MG63 (cell line): ENCODE data around the gene TMEM41B. TPM values are rescaled to one million over a fixed set of nuclear protein-coding genes. Genes with fewer than 3 reads are reported as not detected.
"Not testable (repeated sequence)": the region's sequence is repeated elsewhere in the genome, so short reads cannot be mapped to it uniquely, and the experiment has no call there.

ENCODE experiments used
- DNase-seq: peaks from one replicate; pipeline ENCODE4 v3.0.0-alpha.2; 2020
- H3K27me3 ChIP-seq: fragments of 250-450 bp; sonication (Bioruptor Pico); 2 replicates; pipeline ENCODE4 v1.5.1; 2020; ENCODE audit warnings: mild to moderate bottlenecking, moderate library complexity
- H3K36me3 ChIP-seq: fragments of 250-450 bp; sonication (Bioruptor Pico); 2 replicates; pipeline ENCODE4 v1.5.1; 2020; ENCODE audit warnings: mild to moderate bottlenecking, moderate library complexity
- H3K4me3 ChIP-seq: fragments of 250-450 bp; sonication (Bioruptor Pico); 2 replicates; pipeline ENCODE4 v1.5.1; 2020; ENCODE audit warnings: mild to moderate bottlenecking, moderate library complexity
- H3K9me3 ChIP-seq: fragments of 250-450 bp; sonication (Bioruptor Pico); 2 replicates; pipeline ENCODE4 v1.5.1; 2020; ENCODE audit warnings: mild to moderate bottlenecking, moderate library complexity
- total RNA-seq: library from RNA; depleted of rRNA; stranded (reverse); fragments of >200 nt; shearing (Covaris generic); gene quantifications from 2 replicates; pipeline ENCODE4 v1.2.3, GENCODE V29; 2014; ENCODE audit warnings: low replicate concordance

TMEM41B gene
- total RNA-seq, 1 experiment from 2014 or later = 44.5 TPM

DNA sequence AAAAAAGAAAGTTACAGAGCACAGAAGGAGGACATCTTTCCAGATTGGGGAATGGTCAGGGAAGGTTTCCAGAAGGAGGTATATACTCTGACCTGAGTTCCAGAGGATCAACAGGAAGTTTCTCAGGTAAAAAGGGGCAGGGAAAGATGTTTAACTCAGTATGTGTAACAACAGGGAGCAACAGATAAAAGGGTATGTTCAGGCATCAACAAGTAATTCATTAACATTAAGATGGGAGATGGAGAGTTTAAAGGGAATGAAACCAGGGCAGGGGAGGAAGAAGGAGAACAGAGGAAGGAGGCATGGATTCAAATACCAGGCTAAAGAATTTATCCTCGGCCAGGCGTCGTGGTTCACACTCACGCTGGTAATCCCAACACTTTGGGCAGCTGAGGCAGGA, 46.7 kb downstream of the TMEM41B start:
- no peaks in the 10 kb centered on the region for H3K9me3 ChIP-seq
- H3K4me3 ChIP-seq = no peak overlapping the region
- H3K36me3 ChIP-seq = peaks cover 2% of the 10 kb centered on the region; the same call in 1 of the 2 replicates
- no peak for DNase-seq
- no peaks in the 10 kb centered on the region for H3K27me3 ChIP-seq

DNA sequence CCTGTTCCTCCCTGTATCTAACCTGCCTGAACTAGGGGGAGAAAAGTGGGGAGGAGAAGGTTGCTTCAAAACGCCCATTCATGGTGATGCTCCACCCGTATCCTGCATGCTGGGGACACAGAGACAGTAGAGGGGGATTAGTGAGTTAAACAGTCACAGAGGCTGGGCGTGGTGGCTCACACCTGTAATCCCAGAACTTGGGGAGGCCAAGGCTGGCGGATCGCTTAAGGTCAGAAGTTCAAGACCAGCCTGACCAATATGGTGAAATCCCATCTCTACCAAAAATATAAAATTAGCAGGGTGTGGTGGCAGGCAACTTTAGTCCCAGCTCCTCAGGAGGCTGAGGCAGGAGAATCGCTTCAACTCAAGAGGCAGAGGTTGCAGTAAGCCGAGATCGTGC, 47.5 kb downstream of the TMEM41B start:
- peaks cover 2% of the 10 kb centered on the region; the same call in 1 of the 2 replicates for H3K36me3 ChIP-seq
- no peaks in the 10 kb centered on the region for H3K27me3 ChIP-seq
- H3K9me3 ChIP-seq = no peaks in the 10 kb centered on the region
- DNase-seq = no peak
- H3K4me3 ChIP-seq = no peak overlapping the region

DNA sequence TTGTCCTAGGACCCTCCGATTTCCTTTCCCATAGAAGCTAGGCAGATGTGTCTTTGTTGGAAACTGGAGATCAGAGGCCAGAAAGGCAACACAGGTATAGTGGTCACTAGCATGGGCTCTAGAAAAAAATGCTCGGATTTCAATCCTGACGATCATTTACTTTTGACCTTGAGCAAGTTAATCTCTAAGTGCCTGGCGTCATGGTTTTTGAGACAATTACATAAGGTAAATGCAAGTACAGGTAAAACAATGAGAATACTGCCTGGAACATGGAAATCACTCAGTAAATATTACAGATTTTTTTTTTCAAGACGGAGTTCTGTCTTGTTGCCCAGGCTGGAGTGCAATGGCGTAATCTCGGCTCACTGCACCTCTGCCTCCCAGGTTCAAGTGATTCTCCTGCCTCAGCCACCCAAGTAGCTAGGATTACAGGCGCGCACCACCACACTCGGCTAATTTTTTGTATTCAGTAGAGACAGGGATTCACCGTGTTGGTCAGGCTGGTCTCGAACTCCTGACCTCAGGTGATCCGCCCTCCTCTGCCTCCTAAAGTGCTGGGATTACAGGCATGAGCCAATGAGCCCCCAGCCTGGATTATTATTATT, 48.2 kb downstream of the TMEM41B start:
- Histone ChIP-seq H3K9me3 (no peaks in the 10 kb centered on the region), H3K27me3 (no peaks in the 10 kb centered on the region), H3K36me3 (peaks cover 2% of the 10 kb centered on the region; the same call in 1 of the 2 replicates), H3K4me3 (no peak overlapping the region; the same call in 1 of the 2 replicates)
- no peak for DNase-seq

DNA sequence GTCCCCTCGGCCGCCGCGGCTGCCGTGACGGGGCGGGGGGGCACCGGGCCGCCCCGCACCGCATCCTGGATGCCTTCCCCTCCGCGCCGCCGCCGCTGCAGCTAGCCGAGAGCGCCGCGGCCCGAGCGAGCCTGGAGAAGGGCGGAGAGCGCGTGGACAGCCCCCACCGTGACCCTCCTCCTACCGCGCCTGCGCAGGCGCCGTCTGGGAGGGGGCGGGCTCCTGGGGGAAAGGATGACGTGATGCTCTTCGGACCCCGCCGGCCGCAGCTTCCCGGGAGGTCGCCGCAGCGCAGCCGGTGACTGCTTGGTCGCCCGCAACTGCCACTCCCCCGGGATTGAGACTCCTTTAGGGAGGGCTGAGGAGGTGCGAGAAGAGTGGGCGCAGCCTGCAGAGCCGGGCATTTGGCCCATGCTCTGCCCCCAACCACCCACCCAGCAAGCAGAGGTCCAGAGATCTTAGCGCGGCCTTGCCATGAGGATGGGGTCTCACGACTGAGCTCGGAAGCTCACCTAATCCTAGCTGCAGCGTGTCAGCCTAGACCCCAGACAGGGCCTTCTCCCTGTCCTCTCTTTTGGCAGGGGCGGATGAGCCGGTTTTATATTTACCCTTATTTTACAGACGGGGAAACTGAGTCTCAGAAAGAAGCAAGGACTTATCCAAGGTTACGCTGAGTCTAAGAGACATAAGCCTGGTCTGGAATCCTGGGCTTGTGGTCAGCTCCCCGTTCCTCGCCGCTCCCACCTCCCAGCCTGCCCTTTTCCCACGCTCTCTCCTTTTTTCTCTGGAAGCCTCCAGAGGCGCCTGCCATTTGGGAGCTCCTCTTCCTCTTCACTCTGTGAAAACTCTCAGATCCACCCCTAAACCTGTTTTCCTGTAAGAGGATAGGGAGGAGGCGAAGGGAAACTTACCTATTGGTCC, 48.9 kb downstream of the TMEM41B start, which contains the start of gene DENND5A:
DENND5A (minus strand) TSS at position 140 of the 921 bp plus-strand sequence. CDS start 281 bp downstream, outside the sequence.
- no peaks in the 10 kb centered on the region for H3K27me3 ChIP-seq
- no peaks in the 10 kb centered on the region for H3K9me3 ChIP-seq
- H3K36me3 ChIP-seq = peaks cover 2% of the 10 kb centered on the region; the same call in 1 of the 2 replicates
- DNase-seq = peak; percentile 81
- peak within 1 kb of the TSS; percentile 98 for H3K4me3 ChIP-seq

DNA sequence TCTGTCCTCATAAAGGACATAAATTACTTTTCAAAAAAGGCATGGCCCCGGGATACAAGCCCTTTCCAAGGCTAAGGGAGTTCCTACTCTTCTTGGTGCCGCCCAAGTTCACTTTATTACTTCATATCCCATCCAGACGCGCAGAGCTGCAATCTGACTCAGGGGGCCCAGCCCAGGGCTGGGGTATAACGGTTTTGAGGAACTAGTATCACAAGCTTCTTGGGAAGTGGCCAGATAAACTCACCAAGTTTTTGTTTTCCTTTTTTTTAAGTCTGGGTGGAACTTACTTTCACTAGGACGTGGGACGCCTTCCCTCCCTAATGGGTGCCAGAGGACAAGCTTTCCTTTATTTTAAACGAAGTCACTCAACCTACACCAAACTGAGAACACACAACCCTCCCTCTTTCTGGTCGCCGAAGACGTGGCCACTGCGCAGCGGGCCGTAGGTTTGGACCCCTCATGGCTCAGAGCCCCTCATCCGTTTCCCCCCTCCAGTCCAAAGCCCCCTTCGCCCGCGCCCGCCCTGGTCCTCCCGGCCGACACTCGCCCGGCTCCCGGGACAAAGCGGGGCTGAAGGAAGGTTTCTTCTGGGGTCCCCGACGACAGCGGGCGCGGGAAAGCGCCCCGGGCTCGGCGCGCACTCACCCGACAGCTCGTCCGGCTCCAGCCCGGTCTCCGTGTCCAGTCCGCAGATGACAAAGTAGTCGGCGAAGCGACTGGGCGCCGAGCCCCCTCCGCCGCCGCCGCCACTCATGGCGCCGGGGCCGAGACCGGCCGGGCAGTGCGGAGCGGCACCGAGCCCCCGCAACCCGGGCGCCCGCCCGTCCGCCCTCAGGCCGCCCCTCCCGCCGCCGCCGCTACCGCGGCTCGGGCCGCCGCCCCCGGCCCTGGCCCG, 49.8 kb downstream of the TMEM41B start:
- Histone ChIP-seq H3K36me3 (peaks cover 2% of the 10 kb centered on the region; the same call in 1 of the 2 replicates), H3K4me3 (peak overlapping the region; percentile 98), H3K27me3 (no peaks in the 10 kb centered on the region), H3K9me3 (no peaks in the 10 kb centered on the region)
- peak; percentile 78 for DNase-seq

DNA sequence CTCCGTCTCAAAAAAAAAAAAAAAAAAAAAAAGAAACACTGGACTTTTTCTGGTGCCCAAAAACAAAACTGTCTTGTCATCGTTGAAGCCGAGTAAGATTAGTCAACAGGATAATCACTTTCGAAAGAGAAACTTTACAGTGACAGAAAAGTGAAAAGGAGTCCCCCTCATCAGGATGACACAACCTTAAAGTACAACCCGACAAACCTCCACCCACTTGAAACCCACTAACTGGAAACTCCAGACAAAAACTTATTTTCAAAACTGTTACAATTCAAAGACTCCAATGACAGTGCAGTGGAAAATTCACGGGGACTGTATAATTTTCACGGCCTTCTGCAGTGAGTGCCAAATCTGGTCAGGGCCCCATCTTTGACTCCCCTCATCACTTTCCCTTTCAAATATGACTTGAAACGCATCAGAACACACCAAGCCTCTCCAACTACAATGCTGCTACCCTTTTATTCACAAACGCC, 50.5 kb downstream of the TMEM41B start:
- peaks cover 2% of the 10 kb centered on the region; the same call in 1 of the 2 replicates for H3K36me3 ChIP-seq
- peak overlapping the region; percentile 98 for H3K4me3 ChIP-seq
- DNase-seq = no peak
- H3K9me3 ChIP-seq = no peaks in the 10 kb centered on the region
- H3K27me3 ChIP-seq = no peaks in the 10 kb centered on the region

DNA sequence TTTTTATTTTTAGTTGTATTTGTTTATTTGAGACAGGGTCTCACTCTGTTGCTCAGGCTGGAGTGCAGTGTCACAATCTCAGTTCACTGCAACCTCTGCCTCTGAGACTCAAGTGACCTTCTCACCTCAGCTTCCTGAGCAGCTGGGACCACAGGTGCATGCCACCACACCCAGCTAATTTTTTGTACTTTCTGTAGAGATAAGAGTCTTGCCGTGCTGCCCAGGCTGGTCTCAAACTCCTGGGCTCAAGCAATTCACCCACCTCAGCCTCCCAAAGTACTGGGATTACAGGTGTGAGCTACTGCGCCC, 53.6 kb downstream of the TMEM41B start:
- DNase-seq, H3K9me3 ChIP-seq, H3K27me3 ChIP-seq, H3K36me3 ChIP-seq, H3K4me3 ChIP-seq: not testable (repeated sequence)

DNA sequence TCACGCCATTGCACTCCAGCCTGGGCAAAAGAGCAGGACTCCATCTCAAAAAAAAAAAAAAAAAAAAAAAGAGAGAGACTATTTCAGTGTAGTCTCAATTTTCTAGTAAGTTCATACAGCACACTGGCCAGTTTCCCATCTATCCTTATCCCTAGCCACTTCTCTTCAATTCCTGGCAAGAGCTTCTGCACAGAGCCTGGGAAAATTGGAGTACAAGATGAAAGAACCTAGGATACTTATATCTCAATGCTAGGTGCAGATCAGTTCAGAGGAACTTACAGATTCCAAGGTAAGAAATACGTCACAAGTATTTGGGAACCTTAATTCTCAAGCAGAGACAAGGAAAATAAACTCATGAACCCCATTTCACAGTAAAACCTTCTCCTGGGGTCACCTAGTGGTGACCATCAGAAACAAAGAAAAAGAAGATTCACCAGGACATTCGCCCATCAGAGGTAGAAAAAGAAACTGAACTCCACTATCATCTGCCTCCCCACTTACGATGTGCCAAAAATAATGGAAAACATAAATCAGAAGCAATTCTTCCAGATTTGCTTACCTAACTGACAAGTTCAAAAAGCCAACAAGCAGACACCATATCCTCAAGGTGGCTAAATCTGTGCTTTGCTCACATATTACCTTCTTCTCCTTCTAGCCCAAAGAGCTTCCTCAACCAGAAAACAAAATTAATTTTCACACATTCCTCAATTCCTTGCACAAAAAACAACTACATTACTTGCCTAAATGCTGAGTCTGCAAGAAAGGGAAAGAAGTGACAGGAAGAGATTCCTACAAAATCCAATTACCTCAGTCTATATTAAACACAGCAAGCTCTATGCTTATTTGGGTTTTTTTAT, 54.2 kb downstream of the TMEM41B start:
- Histone ChIP-seq H3K36me3 (peaks cover 10% of the 10 kb centered on the region), H3K27me3 (no peaks in the 10 kb centered on the region), H3K4me3 (no peak overlapping the region), H3K9me3 (no peaks in the 10 kb centered on the region)
- no peak for DNase-seq

DNA sequence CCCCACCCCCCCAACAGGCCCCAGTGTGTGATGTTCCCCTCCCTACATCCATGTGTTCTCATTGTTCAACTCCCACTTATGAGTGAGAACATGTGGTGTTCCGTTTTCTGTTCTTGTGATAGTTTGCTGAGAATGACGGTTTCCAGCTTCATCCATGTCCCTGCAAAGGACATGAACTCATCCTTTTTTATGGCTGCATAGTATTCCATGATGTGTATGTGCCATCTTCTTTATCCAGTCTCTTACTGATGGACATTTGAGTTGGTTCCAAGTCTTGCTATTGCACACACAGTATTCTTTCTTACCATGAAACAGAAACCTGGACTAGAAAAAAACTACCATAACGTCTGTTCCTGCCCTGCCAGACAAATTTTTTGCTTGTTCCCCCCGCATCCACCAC, 56.1 kb downstream of the TMEM41B start:
- H3K4me3 ChIP-seq, H3K27me3 ChIP-seq, DNase-seq, H3K9me3 ChIP-seq: not testable (repeated sequence)
- H3K36me3 ChIP-seq = peaks cover 13% of the 10 kb centered on the region

DNA sequence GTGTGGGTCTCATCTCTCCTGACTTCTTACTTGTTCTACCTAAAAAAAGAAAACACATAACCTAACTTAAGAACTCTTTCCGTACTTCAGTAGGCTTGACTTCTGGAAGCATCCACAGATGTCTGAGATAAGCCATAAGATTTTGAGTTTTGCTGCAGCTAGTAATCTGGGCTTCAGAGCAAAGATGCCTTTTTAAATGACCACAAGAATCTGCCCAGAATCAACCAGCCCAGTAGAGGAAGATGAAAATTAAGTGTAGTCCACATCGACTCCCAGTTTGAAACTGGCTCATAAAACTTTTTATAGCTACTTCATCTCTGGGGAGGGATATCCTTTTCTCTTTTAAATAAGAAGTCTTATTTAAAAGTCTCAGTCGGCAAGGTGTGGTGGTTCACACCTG, 60.0 kb downstream of the TMEM41B start:
- H3K36me3 ChIP-seq = peaks cover 13% of the 10 kb centered on the region
- DNase-seq = no peak

DNA sequence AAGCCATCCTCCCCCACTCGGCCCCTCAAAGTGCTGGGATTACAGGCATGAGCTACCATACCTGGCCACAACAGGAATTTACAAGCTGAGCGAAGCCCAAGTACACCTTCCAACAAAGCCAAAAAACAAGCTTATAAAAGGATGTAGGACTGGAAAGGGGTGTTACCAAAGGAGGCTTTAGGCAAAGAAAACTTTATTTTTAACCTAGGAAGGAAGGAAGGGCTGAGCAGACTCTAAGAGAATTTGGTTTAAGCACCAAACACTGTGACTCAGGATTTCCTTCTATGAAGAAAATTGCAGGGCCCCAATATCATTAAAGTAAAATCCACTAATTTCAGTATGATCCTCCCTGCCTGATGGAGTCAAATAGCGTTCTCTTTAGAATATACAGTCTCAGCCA, 61.3 kb downstream of the TMEM41B start:
- Histone ChIP-seq H3K36me3 (peaks cover 9% of the 10 kb centered on the region), H3K27me3 (no peaks in the 10 kb centered on the region), H3K9me3 (no peaks in the 10 kb centered on the region), H3K4me3 (no peak overlapping the region)
- no peak for DNase-seq

More for the DNA sequence above, 60.0 kb downstream of the TMEM41B start:
- no peak overlapping the region for H3K4me3 ChIP-seq
- no peaks in the 10 kb centered on the region for H3K27me3 ChIP-seq
- no peaks in the 10 kb centered on the region for H3K9me3 ChIP-seq

DNA sequence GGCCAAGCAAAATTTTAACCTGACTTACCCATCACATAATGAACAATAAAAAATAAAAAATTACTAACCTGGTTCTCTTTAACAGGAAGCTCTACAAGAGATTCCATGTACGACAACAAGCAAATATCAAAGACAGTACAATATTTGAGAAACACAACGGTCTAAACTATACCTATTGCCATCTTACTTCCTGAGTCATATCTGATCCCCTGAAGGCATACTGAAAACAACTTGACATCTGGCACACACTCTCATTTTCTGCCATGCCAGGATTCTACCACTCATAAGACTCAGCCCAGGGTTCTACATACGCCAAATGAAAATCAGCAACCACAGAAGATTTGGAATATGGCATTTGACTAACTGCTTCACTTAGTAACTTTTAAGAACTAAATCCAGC, 63.1 kb downstream of the TMEM41B start:
- peak; percentile 33 for DNase-seq
- no peaks in the 10 kb centered on the region for H3K9me3 ChIP-seq
- H3K4me3 ChIP-seq = no peak overlapping the region
- no peaks in the 10 kb centered on the region for H3K27me3 ChIP-seq
- peaks cover 12% of the 10 kb centered on the region for H3K36me3 ChIP-seq

DNA sequence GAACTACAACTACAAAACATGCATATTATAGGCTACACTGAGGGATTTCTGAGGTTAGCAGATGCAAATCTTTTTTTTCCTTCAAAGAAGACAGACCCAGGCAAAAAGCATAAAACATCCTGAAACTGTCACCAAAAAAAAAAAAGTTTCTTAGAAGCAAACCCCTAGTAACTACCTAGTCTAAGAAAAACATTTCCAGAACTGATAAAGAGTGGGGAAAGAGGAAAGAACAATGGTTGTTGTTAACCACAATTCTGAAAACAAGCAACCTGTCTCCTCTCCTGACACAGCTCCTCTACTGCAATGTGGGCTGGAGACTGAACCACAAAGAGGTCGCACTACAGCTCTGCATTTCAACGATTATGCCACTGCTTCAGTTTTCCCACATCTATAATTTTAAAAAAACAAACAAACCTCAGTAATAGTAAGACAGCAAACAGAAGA, 64.2 kb downstream of the TMEM41B start:
- Histone ChIP-seq H3K4me3 (no peak overlapping the region), H3K36me3 (peaks cover 8% of the 10 kb centered on the region), H3K27me3 (no peaks in the 10 kb centered on the region), H3K9me3 (no peaks in the 10 kb centered on the region)
- no peak for DNase-seq

DNA sequence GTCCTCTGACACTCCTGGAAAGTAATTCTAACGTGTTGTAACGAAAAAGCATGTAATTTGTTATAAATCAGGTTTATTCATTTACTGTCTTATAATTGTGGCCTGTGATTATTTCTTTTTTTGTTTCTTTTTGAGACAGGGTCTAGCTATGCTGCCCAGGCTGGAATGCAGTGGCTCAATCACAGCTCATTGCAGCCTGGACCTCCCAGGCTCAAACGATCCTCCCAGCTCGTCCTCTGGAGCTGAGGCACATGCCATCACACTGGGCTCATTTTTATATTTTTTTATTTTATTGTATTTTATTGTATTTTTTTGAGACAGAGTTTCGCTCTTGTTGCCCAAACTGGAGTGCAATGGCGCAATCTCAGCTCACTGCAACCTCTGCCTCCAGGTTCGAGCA, 65.1 kb downstream of the TMEM41B start:
- no peak overlapping the region for H3K4me3 ChIP-seq
- H3K27me3 ChIP-seq = no peaks in the 10 kb centered on the region
- H3K9me3 ChIP-seq = no peaks in the 10 kb centered on the region
- no peak for DNase-seq
- peaks cover 6% of the 10 kb centered on the region for H3K36me3 ChIP-seq

DNA sequence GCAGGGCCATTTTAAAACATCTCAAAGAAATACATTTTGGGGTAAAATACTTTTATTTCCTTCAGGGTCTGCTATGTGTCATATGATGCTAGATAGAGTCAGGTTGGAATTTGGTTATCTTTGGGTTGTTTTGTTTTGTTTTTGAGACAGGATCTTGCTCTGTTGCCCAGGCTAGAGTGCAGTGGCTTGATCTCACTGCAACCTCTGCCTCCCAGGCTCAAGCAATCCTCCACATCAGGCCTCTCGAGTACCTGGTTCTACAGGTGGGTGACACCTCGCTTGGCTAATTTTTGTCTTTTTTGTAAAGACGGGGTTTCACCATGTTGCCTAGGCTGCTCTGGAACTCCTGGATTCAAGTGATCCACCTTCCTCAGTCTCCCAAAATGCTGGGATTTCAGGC, 66.5 kb downstream of the TMEM41B start:
- H3K27me3 ChIP-seq = no peaks in the 10 kb centered on the region
- no peak overlapping the region for H3K4me3 ChIP-seq
- DNase-seq = no peak
- no peaks in the 10 kb centered on the region for H3K9me3 ChIP-seq
- peaks cover 3% of the 10 kb centered on the region for H3K36me3 ChIP-seq

DNA sequence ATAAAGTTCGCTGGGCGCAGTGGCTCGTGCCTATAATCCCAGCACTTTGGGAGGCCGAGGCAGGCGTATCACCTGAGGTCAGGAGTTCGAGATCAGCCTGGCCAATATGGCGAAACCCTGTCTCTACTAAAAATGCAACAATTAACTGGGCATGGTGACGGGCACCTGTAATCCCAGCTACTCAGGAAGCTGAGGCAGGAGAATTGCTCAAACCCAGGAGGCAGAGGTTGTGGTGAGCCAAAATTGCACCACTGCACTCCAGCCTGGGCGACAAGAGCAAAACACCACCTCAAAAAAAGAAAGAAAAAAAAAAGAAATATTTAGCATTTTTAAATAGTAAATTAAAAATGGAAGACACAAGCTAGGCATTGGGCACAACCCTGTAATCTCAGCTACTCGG, 78.2 kb downstream of the TMEM41B start:
- H3K36me3 ChIP-seq, H3K27me3 ChIP-seq, DNase-seq, H3K4me3 ChIP-seq, H3K9me3 ChIP-seq: not testable (repeated sequence)
